B cell (primary cell): ENCODE results near the gene TIAM2. TPM values are rescaled to one million over a fixed set of nuclear protein-coding genes. Genes with fewer than 3 reads are reported as not detected.

Experiments
- ATAC-seq: fragments of 200-7000 bp; cut with Tn5 transposase; one replicate; pipeline ENCODE4 v1.10.0; 2021; ENCODE audit warnings: low read depth, mild to moderate bottlenecking, moderate number of reproducible peaks, moderate library complexity
- CTCF ChIA-PET: fragments of 350-600 bp; sonication (Branson Sonifier 250); formaldehyde crosslinking; loops from one replicate; lab custom pipeline; 2021; ENCODE audit warnings: antibody characterized with exemption, inconsistent platforms; lab: Charles Lee
- POLR2A ChIA-PET: fragments of 350-600 bp; sonication (Branson Sonifier 250); formaldehyde crosslinking; loops from one replicate; lab custom pipeline; 2021; ENCODE audit warnings: antibody characterized with exemption; lab: Charles Lee
- DNase-seq: peaks from one replicate; pipeline ENCODE4 v3.0.0; 2013
- H2AFZ ChIP-seq: 2 replicates; pipeline ENCODE4 v1.6.1; 2012; ENCODE audit warnings: mild to moderate bottlenecking, low read depth, low read length; ENCODE audit not compliant: insufficient read depth, poor library complexity, severe bottlenecking
- H3K27ac ChIP-seq, 2 donors: 1 replicate in 1 of 2; 2 replicates in 1 of 2; pipeline ENCODE4 v1.5.1; 2012 to 2013; ENCODE audit warnings: low read length in 2 of 2, mild to moderate bottlenecking in 2 of 2, moderate library complexity in 1 of 2
- H3K27me3 ChIP-seq, 4 experiments: fragments of 200-600 bp in 1 of 4; sonication (generic) in 1 of 4; replicated peaks in 1 of 4; 1 replicate in 2 of 4; 2 replicates in 2 of 4; pipeline versions ENCODE4 v1.6.1 to v1.7.0; 2013 to 2016; ENCODE audit warnings: low read length in 3 of 4, mild to moderate bottlenecking in 2 of 4, mixed read lengths in 1 of 4, moderate library complexity in 1 of 4; ENCODE audit not compliant: insufficient read depth in 4 of 4, control insufficient read depth in 3 of 4; ENCODE audit errors: control extremely low read depth in 1 of 4
- H3K36me3 ChIP-seq, 2 experiments: replicated peaks in 1 of 2; 1 replicate in 1 of 2; 2 replicates in 1 of 2; pipeline versions ENCODE4 v1.6.1 to v1.7.1; 2013; ENCODE audit warnings: low read length in 1 of 2; ENCODE audit not compliant: insufficient read depth in 2 of 2, control insufficient read depth in 1 of 2; ENCODE audit errors: control extremely low read depth in 1 of 2, extremely low read depth in 1 of 2
- H3K4me1 ChIP-seq, 2 donors: fragments of 200-600 bp in 1 of 2; sonication (generic) in 1 of 2; 1 replicate in 1 of 2; 2 replicates in 1 of 2; pipeline versions ENCODE4 v1.5.1 to v1.6.1; 2013 to 2017; ENCODE audit warnings: low read length in 2 of 2; ENCODE audit not compliant: control insufficient read depth in 2 of 2, insufficient read depth in 2 of 2
- H3K4me2 ChIP-seq: replicated peaks from 2 replicates; pipeline ENCODE3; 2012; ENCODE audit warnings: mild to moderate bottlenecking, low read depth, low read length; ENCODE audit not compliant: poor library complexity, severe bottlenecking
- H3K4me3 ChIP-seq, 5 experiments: fragments of 200-600 bp in 1 of 5; sonication (generic) in 1 of 5; 1 replicate in 3 of 5; 2 replicates in 2 of 5; pipeline versions ENCODE4 v1.5.1 to v1.7.0; 2011 to 2016; ENCODE audit warnings: low read length in 4 of 5, mild to moderate bottlenecking in 4 of 5, low read depth in 2 of 5, control low read depth in 1 of 5, moderate library complexity in 1 of 5; ENCODE audit not compliant: insufficient read depth in 1 of 5; ENCODE audit errors: control extremely low read depth in 1 of 5, extremely low read depth in 1 of 5
- H3K79me2 ChIP-seq: fragments of 200-600 bp; sonication (generic); one replicate; pipeline ENCODE4 v1.6.0; 2016; ENCODE audit warnings: low read length; ENCODE audit not compliant: control insufficient read depth, insufficient read depth
- H3K9ac ChIP-seq: fragments of 200-600 bp; sonication (generic); 2 replicates; pipeline ENCODE4 v1.6.1; 2017; ENCODE audit warnings: mild to moderate bottlenecking, low read length, moderate library complexity
- H3K9me3 ChIP-seq, 3 donors: one replicate each; pipeline versions ENCODE4 v1.6.1 to v1.7.1; 2013; ENCODE audit warnings: low read length in 2 of 3; ENCODE audit not compliant: control insufficient read depth in 2 of 3, insufficient read depth in 1 of 3; ENCODE audit errors: control extremely low read depth in 1 of 3
- H4K20me1 ChIP-seq: 2 replicates; pipeline ENCODE4 v1.6.0; 2012; ENCODE audit warnings: mild to moderate bottlenecking, low read length; ENCODE audit not compliant: insufficient read depth, control insufficient read depth, poor library complexity, severe bottlenecking
- H3K27ac Mint-ChIP-seq: one replicate; pipeline ENCODE4 v1.8.0; 2021; ENCODE audit warnings: mixed read lengths
- H3K27me3 Mint-ChIP-seq: one replicate; pipeline ENCODE4 v1.8.0; 2021; ENCODE audit warnings: mixed read lengths
- H3K4me1 Mint-ChIP-seq: one replicate; pipeline ENCODE4 v1.8.0; 2021; ENCODE audit warnings: mixed read lengths
- H3K4me3 Mint-ChIP-seq: one replicate; pipeline ENCODE4 v1.8.0; 2021; ENCODE audit warnings: mixed read lengths
- H3K9me3 Mint-ChIP-seq: one replicate; pipeline ENCODE4 v1.8.0; 2022; ENCODE audit warnings: mixed read lengths; ENCODE audit not compliant: insufficient read depth
- EZH2 ChIP-seq: IDR thresholded peaks from 2 replicates; pipeline ENCODE4 v1.6.1; 2012; ENCODE audit warnings: borderline replicate concordance, low read depth, mild to moderate bottlenecking, moderate library complexity, low read length; ENCODE audit not compliant: insufficient read depth, poor library complexity, severe bottlenecking
- WGBS: methylation state at CpG from one replicate; pipeline ENCODE4 v1.1.5; 2013; ENCODE audit warnings: missing lambda C conversion rate; ENCODE audit not compliant: insufficient coverage; 5-methylcytosine and 5-hydroxymethylcytosine counted together
- intact Hi-C: fragments of 100-400 bp; cut with micrococcal nuclease; formaldehyde crosslinking; loops from one replicate; pipeline ENCODE4 v1.10.0; 2022
- polyA plus RNA-seq: library from polyadenylated mRNA; depleted of rRNA; stranded (reverse); fragments of >200 nt; gene quantifications from 2 replicates; pipeline ENCODE4 v1.2.3, GENCODE V29; 2012
- total RNA-seq, 2 donors: library from RNA; stranded (reverse); fragments of 120-200 nt in 1 of 2; gene quantifications; 1 replicate in 1 of 2; 2 replicates in 1 of 2; pipeline versions ENCODE4 v1.2.3 to v1.2.4, GENCODE V29; 2013 to 2022
- TF ChIP-seq, protein P1 (sequence below): fragments of 200-600 bp; IDR thresholded peaks from one replicate; pipeline ENCODE4 v1.8.0; 2022; ENCODE audit warnings: antibody characterized with exemption, mild to moderate bottlenecking

TIAM2 gene
- total and polyA plus RNA-seq, 2 donors (not counting 1 experiment from before 2014, with no cell fraction given): 13.1 to 18.8 TPM

DNA sequence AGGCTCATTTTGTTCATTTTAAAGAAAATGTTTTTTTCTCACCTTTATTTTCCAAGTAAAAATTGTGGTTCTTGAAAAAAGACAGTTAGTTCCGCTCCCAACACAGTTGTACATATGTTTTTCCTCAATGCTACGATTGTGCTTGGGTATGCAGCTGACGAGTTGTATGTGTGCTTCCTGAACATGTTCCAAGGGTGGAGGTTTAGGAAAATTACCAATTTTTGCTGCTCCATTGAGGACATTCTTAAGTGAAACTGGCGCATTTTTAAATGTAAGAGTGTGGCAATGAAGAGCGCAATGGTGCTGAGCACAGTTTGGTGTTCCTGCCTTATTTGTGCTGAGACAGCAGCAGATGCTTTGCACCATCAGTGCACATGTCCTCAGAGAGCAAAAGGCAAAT is 198.4 kb downstream of the TIAM2 start:
- no peak overlapping the region for H3K4me3 ChIP-seq
- no peak overlapping the region for H2AFZ ChIP-seq
- ChIA-PET CTCF (no interaction called here), POLR2A (no interaction called here)
- no peak overlapping the region for H3K4me3 Mint-ChIP-seq
- peaks cover 2% of the 10 kb centered on the region for H3K9me3 Mint-ChIP-seq
- no peaks in the 10 kb centered on the region for H4K20me1 ChIP-seq
- H3K9ac ChIP-seq: no peak overlapping the region
- WGBS: 93% methylated on average over 3 of the region's 5 CpGs
- H3K36me3 ChIP-seq: no peaks in the 10 kb centered on the region
- H3K4me1 ChIP-seq: peaks cover 0 to 4% of the 10 kb centered on the region in 2 donors
- H3K79me2 ChIP-seq: no peaks in the 10 kb centered on the region
- H3K9me3 ChIP-seq: peaks cover 0 to 4% (median 0%) of the 10 kb centered on the region in 3 donors
- H3K27ac Mint-ChIP-seq: no peak overlapping the region
- ATAC-seq (no peak), DNase-seq (no peak)
- no peaks in the 10 kb centered on the region for H3K27me3 ChIP-seq
- intact Hi-C loops: no loop called here
- no peak overlapping the region for H3K27ac ChIP-seq
- TF ChIP-seq EZH2: no peak
- TF ChIP-seq, protein P1, sequence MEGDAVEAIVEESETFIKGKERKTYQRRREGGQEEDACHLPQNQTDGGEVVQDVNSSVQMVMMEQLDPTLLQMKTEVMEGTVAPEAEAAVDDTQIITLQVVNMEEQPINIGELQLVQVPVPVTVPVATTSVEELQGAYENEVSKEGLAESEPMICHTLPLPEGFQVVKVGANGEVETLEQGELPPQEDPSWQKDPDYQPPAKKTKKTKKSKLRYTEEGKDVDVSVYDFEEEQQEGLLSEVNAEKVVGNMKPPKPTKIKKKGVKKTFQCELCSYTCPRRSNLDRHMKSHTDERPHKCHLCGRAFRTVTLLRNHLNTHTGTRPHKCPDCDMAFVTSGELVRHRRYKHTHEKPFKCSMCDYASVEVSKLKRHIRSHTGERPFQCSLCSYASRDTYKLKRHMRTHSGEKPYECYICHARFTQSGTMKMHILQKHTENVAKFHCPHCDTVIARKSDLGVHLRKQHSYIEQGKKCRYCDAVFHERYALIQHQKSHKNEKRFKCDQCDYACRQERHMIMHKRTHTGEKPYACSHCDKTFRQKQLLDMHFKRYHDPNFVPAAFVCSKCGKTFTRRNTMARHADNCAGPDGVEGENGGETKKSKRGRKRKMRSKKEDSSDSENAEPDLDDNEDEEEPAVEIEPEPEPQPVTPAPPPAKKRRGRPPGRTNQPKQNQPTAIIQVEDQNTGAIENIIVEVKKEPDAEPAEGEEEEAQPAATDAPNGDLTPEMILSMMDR: no peak
- peaks cover 4% of the 10 kb centered on the region for H3K27me3 Mint-ChIP-seq
- H3K4me2 ChIP-seq: no peak overlapping the region
- peaks cover 8% of the 10 kb centered on the region for H3K4me1 Mint-ChIP-seq

DNA sequence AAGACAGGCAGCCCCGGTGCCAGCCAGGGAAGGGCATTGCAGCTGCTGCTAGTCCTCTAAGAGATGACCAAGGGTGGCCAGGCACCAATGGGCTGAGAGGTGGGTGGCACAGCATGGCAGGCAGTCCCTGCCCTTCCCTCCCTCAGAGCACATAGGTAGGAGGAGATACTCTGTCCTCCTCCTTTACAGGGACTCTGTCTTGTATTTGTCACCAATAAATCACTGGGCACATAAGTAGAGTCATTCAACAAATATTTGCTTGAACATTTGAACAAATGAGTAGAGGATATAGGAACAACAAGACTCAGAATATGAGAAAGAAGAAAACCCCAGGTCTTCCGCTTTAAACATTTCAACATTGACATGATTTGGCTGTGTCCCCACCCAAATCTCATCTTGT is 199.3 kb downstream of the TIAM2 start:
- H3K4me1 Mint-ChIP-seq: peaks cover 4% of the 10 kb centered on the region
- no peak overlapping the region for H3K9ac ChIP-seq
- CTCF ChIA-PET: no interaction called here
- peaks cover 2% of the 10 kb centered on the region for H3K9me3 Mint-ChIP-seq
- intact Hi-C loops: no loop called here
- H3K36me3 ChIP-seq: no peaks in the 10 kb centered on the region
- POLR2A ChIA-PET: no interaction called here
- no peak overlapping the region for H3K27ac ChIP-seq
- DNase-seq: no peak
- H3K79me2 ChIP-seq: no peaks in the 10 kb centered on the region
- no peaks in the 10 kb centered on the region for H3K4me1 ChIP-seq
- no peak overlapping the region for H3K27ac Mint-ChIP-seq
- no peak for TF ChIP-seq EZH2
- TF ChIP-seq, protein P1: no peak
- H3K4me3 ChIP-seq: no peak overlapping the region
- H4K20me1 ChIP-seq: no peaks in the 10 kb centered on the region
- 100% methylated on average over 1 of the region's 2 CpGs for WGBS
- peaks cover 0 to 4% (median 0%) of the 10 kb centered on the region in 3 donors for H3K9me3 ChIP-seq
- ATAC-seq: no peak
- peaks cover 4% of the 10 kb centered on the region for H3K27me3 Mint-ChIP-seq
- no peaks in the 10 kb centered on the region for H3K27me3 ChIP-seq
- no peak overlapping the region for H3K4me2 ChIP-seq
- H2AFZ ChIP-seq: no peak overlapping the region
- no peak overlapping the region for H3K4me3 Mint-ChIP-seq
